ENCODE data around the gene SLC25A6.
"Not testable (repeated sequence)": the region's sequence is repeated elsewhere in the genome, so short reads cannot be mapped to it uniquely, and the experiment has no call there.

The SLC25A6 gene

GRCh38 chrX:1351981-1352714 lies 39.8 kb downstream of the SLC25A6 start:
- no peak for DNase-seq

- DNase-seq = not testable (repeated sequence)
These were observed 42.3 kb downstream of the SLC25A6 start for GRCh38 chrX:1349606-1350005.

- DNase-seq = no peak
These were observed 50.2 kb downstream of the SLC25A6 start for GRCh38 chrX:1341545-1342184.

- DNase-seq = no peak
These were observed 54.7 kb downstream of the SLC25A6 start for GRCh38 chrX:1336948-1337779.

- peak; percentile 90 for DNase-seq
These were observed 55.5 kb downstream of the SLC25A6 start, which contains the start of gene IL3RA for GRCh38 chrX:1336331-1336943. IL3RA (plus strand) TSS chrX:1336785; CDS start chrX:1341766, 4,981 bp downstream.

All from GF-D8 (cell line).